Measurements from ENCODE around the gene HSPB2. TPM values are rescaled to one million over a fixed set of nuclear protein-coding genes. Genes with fewer than 3 reads are reported as not detected.

Gene HSPB2
- total RNA-seq, 1 experiment from 2014 or later, result not detected

- ChIA-PET RAD21 (ENCODE audit: low non-redundant PET in 1 of 2, low total read pairs in 2 of 2, uncharacterized antibody in 2 of 2, unreplicated experiment in 2 of 2) (no interaction called here), CTCF (no interaction called here), POLR2A (no interaction called here)
- no peaks in the 10 kb centered on the region for H3K9me3 ChIP-seq (ENCODE audit: control insufficient read depth in 1 of 2, insufficient read depth in 1 of 2, low read depth in 1 of 2, low read length in 2 of 2)
- DNase-seq (ENCODE audit: low read depth, low spot score) (no peak), ATAC-seq (no peak)
- H2AFZ ChIP-seq (ENCODE audit: low read depth, low read length, poor library complexity, severe bottlenecking), result no peak overlapping the region
- no peak overlapping the region for H3K4me2 ChIP-seq (ENCODE audit: low read length)
- intact Hi-C loops (cut with micrococcal nuclease), result no loop called here
- H3K4me3 ChIP-seq (replicated peaks in 1 of 2; ENCODE audit: low read depth in 1 of 2, low read length in 2 of 2), result no peak overlapping the region
- no peaks in the 10 kb centered on the region for H3K36me3 ChIP-seq (ENCODE audit: control insufficient read depth in 1 of 2, insufficient read depth in 2 of 2, low read length in 2 of 2)
- no TSS peak for BruUV-seq (replicated peaks)
- no peak overlapping the region for H3K27ac ChIP-seq (ENCODE audit: low read depth, low read length)
- H3K27me3 ChIP-seq (ENCODE audit: insufficient read depth, low read length), result peaks cover 4% of the 10 kb centered on the region; the same call in 1 of the 2 replicates
- no peaks in the 10 kb centered on the region for H4K20me1 ChIP-seq (ENCODE audit: insufficient read depth)
- peaks cover 8 to 17% of the 10 kb centered on the region in 2 experiments; a peak in 3 of 4 replicates for H3K4me1 ChIP-seq (ENCODE audit: control insufficient read depth in 1 of 2, insufficient read depth in 2 of 2, low read length in 2 of 2)
- H3K9ac ChIP-seq (ENCODE audit: low read length), result no peak overlapping the region
- no peaks in the 10 kb centered on the region for H3K79me2 ChIP-seq (ENCODE audit: insufficient read depth, low read length)
- H3K9me2 ChIP-seq (ENCODE audit: insufficient read depth), result no peaks in the 10 kb centered on the region
- TF ChIP-seq JUND (IDR thresholded peaks at IDR 0.05) (no peak), RAD21 (IDR thresholded peaks at IDR 0.05; ENCODE audit: low read depth) (no peak), TCF7L2 (IDR thresholded peaks at IDR 0.05; ENCODE audit: borderline replicate concordance, extremely low read depth, insufficient read depth, insufficient read length) (no peak), EZH2 (IDR thresholded peaks at IDR 0.05) (no peak), ZNF274 (IDR thresholded peaks at IDR 0.05; ENCODE audit: low read depth, low read length) (no peak), ZFX (IDR thresholded peaks at IDR 0.05) (no peak), POLR2AphosphoS5 (IDR thresholded peaks at IDR 0.05; ENCODE audit: low read depth, low read length) (no peak), FOSL1 (IDR thresholded peaks at IDR 0.05; ENCODE audit: low read depth) (no peak), YY1 (IDR thresholded peaks at IDR 0.05; ENCODE audit: extremely low read depth, insufficient replicate concordance, low read depth, low read length) (no peak), SIN3A (IDR thresholded peaks at IDR 0.05; ENCODE audit: low read depth) (no peak), ELF1 (IDR thresholded peaks at IDR 0.05; ENCODE audit: borderline replicate concordance, low read depth) (no peak), EZH2phosphoT487 (IDR thresholded peaks at IDR 0.05; ENCODE audit: borderline replicate concordance) (no peak), REST (IDR thresholded peaks at IDR 0.05; ENCODE audit: low read depth) (no peak), POLR2A (IDR thresholded peaks at IDR 0.05; ENCODE audit: borderline replicate concordance, extremely low read depth, insufficient read depth, insufficient read length) (no peak), MAX (IDR thresholded peaks at IDR 0.05) (no peak), EGR1 (IDR thresholded peaks at IDR 0.05; ENCODE audit: low read depth) (no peak), CEBPB (IDR thresholded peaks at IDR 0.05; ENCODE audit: low read depth) (no peak), SRF (IDR thresholded peaks at IDR 0.05; ENCODE audit: low read depth) (no peak)
- TF ChIP-seq, protein P1, sequence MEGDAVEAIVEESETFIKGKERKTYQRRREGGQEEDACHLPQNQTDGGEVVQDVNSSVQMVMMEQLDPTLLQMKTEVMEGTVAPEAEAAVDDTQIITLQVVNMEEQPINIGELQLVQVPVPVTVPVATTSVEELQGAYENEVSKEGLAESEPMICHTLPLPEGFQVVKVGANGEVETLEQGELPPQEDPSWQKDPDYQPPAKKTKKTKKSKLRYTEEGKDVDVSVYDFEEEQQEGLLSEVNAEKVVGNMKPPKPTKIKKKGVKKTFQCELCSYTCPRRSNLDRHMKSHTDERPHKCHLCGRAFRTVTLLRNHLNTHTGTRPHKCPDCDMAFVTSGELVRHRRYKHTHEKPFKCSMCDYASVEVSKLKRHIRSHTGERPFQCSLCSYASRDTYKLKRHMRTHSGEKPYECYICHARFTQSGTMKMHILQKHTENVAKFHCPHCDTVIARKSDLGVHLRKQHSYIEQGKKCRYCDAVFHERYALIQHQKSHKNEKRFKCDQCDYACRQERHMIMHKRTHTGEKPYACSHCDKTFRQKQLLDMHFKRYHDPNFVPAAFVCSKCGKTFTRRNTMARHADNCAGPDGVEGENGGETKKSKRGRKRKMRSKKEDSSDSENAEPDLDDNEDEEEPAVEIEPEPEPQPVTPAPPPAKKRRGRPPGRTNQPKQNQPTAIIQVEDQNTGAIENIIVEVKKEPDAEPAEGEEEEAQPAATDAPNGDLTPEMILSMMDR (IDR thresholded peaks at IDR 0.05 in 2 of 3, conservative IDR thresholded peaks at IDR 0.05 in 1 of 3; ENCODE audit: borderline replicate concordance in 1 of 3, insufficient read depth in 1 of 3, low read depth in 2 of 3, low read length in 2 of 3), result no peak
- TF ChIP-seq, protein P2, sequence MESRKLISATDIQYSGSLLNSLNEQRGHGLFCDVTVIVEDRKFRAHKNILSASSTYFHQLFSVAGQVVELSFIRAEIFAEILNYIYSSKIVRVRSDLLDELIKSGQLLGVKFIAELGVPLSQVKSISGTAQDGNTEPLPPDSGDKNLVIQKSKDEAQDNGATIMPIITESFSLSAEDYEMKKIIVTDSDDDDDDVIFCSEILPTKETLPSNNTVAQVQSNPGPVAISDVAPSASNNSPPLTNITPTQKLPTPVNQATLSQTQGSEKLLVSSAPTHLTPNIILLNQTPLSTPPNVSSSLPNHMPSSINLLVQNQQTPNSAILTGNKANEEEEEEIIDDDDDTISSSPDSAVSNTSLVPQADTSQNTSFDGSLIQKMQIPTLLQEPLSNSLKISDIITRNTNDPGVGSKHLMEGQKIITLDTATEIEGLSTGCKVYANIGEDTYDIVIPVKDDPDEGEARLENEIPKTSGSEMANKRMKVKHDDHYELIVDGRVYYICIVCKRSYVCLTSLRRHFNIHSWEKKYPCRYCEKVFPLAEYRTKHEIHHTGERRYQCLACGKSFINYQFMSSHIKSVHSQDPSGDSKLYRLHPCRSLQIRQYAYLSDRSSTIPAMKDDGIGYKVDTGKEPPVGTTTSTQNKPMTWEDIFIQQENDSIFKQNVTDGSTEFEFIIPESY (IDR thresholded peaks at IDR 0.05; ENCODE audit: extremely low read depth, insufficient replicate concordance, low read length), result no peak
Observed at GRCh38 chr11:111920908-111921307, 8.4 kb downstream of the HSPB2 start.
